Activated naive CD8-positive, alpha-beta T cell treated with anti-CD3 and anti-CD28 coated beads for 36 hours (primary cell): Measurements from ENCODE around the gene IGFL3. TPM values are rescaled to one million over a fixed set of nuclear protein-coding genes. Genes with fewer than 3 reads are reported as not detected.
A peak's percentile ranks its signal among the peaks of the same experiment; 100 is the strongest.
"Not testable (repeated sequence)": the region's sequence is repeated elsewhere in the genome, so short reads cannot be mapped to it uniquely, and the experiment has no call there.

Experiments
- DNase-seq: peaks from one replicate; pipeline ENCODE4 v3.0.0; 2021
- H3K27ac Mint-ChIP-seq: one replicate; pipeline ENCODE4 v1.8.0; 2022; ENCODE audit warnings: mild to moderate bottlenecking, moderate library complexity, mixed read lengths
- H3K27me3 Mint-ChIP-seq: one replicate; pipeline ENCODE4 v1.8.0; 2022; ENCODE audit warnings: mild to moderate bottlenecking, mixed read lengths
- H3K36me3 Mint-ChIP-seq: one replicate; pipeline ENCODE4 v1.8.0; 2021; ENCODE audit warnings: mild to moderate bottlenecking, mixed read lengths
- H3K4me1 Mint-ChIP-seq: one replicate; pipeline ENCODE4 v1.8.0; 2021; ENCODE audit warnings: mixed read lengths
- H3K4me3 Mint-ChIP-seq: one replicate; pipeline ENCODE4 v1.8.0; 2022; ENCODE audit warnings: mild to moderate bottlenecking, moderate library complexity, mixed read lengths
- H3K9me3 Mint-ChIP-seq: one replicate; pipeline ENCODE4 v1.8.0; 2022; ENCODE audit warnings: mixed read lengths
- total RNA-seq, 2 experiments: library from RNA; stranded (reverse); gene quantifications; one replicate each; pipeline ENCODE4 v1.2.3, GENCODE V29; 2021

Gene IGFL3
- total RNA-seq, 2 experiments from 2014 or later, result not detected

DNA sequence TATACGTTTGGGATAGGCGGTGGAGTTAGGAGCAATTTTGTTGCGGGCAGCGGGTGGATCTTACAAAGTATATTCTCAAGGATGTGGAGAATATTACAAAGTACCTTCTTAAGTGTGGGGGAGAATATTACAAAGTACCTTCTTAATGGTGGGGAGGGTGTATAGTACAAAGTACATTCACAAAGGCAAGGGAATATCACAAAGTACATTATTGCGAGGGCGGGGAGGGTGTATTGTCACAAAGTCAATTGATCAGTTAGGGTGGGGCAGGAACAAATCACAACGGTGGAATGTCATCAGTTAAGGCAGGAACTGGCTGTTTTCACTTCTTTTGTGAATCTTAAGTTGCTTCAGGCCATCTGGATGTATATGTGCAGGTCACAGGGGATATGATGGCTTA is 22.2 kb downstream of the IGFL3 start:
- H3K36me3 Mint-ChIP-seq, H3K27ac Mint-ChIP-seq, H3K4me3 Mint-ChIP-seq, DNase-seq, H3K4me1 Mint-ChIP-seq: not testable (repeated sequence)
- Mint-ChIP-seq H3K9me3 (peaks cover 13% of the 10 kb centered on the region), H3K27me3 (peaks cover 35% of the 10 kb centered on the region)

GRCh38 chr19:46101293-46101692 is 23.2 kb downstream of the IGFL3 start:
- no peak overlapping the region for H3K27ac Mint-ChIP-seq
- DNase-seq, result no peak
- H3K36me3 Mint-ChIP-seq, result no peaks in the 10 kb centered on the region
- peaks cover 45% of the 10 kb centered on the region for H3K27me3 Mint-ChIP-seq
- no peak overlapping the region for H3K4me3 Mint-ChIP-seq
- peaks cover 16% of the 10 kb centered on the region for H3K9me3 Mint-ChIP-seq
- no peaks in the 10 kb centered on the region for H3K4me1 Mint-ChIP-seq

DNA sequence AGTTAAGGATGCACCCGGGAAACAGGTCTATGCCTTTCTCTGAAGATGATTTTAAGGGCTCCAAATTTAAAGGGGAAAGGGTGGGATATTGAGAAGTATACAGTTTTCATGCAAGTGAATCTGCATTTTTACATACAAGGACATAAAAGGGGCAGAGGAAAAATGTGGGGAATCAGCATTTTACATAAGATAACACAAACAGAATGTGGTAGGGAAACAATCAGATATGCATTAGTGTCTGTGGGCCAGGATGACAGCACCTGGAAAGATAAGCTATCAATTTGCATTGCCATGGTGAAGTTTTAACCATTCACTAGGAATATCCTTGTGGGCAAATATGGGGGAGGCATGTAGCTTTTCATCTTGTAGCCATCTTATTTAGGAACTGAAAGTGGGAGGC is 24.1 kb downstream of the IGFL3 start:
- no peak for DNase-seq
- Mint-ChIP-seq H3K27me3 (peaks cover 51% of the 10 kb centered on the region), H3K4me3 (no peak overlapping the region), H3K27ac (no peak overlapping the region), H3K9me3 (peaks cover 17% of the 10 kb centered on the region), H3K36me3 (no peaks in the 10 kb centered on the region), H3K4me1 (no peaks in the 10 kb centered on the region)

GRCh38 chr19:46090444-46090843 is 34.0 kb downstream of the IGFL3 start:
- DNase-seq, result no peak
- Mint-ChIP-seq H3K9me3 (peaks cover 28% of the 10 kb centered on the region), H3K36me3 (no peaks in the 10 kb centered on the region), H3K27ac (no peak overlapping the region), H3K4me1 (no peaks in the 10 kb centered on the region), H3K4me3 (no peak overlapping the region), H3K27me3 (peaks cover 45% of the 10 kb centered on the region)

GRCh38 chr19:46089432-46089831 is 35.1 kb downstream of the IGFL3 start:
- Mint-ChIP-seq H3K27me3 (peaks cover 51% of the 10 kb centered on the region), H3K4me3 (no peak overlapping the region), H3K36me3 (no peaks in the 10 kb centered on the region), H3K4me1 (no peaks in the 10 kb centered on the region), H3K27ac (no peak overlapping the region), H3K9me3 (peaks cover 34% of the 10 kb centered on the region)
- no peak for DNase-seq

DNA sequence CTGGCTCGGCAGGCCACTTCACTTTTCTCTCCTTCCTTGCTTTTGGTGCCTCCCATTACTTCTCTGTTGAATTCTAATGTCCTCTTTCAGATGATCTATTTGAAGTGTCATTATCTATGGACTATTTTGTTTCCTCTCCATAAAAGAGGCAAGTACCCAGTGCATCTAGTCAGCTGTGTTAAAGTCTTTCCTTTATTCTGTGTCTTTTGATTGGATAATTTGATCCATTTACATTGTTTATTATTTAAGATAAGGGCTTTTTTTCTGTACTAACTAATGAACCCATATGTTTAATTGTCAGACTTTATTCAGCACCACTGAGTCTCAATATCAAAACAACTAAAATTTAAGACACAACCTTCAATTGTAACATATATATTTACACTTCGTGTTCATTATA is 36.4 kb downstream of the IGFL3 start:
- no peaks in the 10 kb centered on the region for H3K4me1 Mint-ChIP-seq
- H3K27me3 Mint-ChIP-seq, result peaks cover 54% of the 10 kb centered on the region
- H3K36me3 Mint-ChIP-seq, result no peaks in the 10 kb centered on the region
- H3K27ac Mint-ChIP-seq, result no peak overlapping the region
- DNase-seq, result no peak
- H3K9me3 Mint-ChIP-seq, result peaks cover 37% of the 10 kb centered on the region
- H3K4me3 Mint-ChIP-seq, result no peak overlapping the region

DNA sequence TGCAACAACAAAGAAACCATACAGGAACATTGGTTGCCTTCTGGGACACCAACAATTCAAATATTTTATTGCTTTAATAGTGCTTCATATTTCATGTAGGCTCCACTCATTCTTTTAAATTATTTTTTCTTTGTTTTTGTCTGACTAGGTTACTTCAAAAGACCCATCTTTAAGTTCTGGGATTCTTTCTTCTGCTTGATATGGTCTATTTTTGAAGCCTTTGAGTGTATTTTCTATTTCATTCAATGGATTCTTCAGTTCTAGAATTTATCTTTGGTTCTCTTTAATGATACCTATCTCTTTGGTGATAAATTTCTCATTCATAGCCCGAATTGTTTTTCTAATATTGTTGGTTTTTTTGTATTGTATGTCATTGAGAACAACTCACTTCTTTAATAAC is 38.6 kb downstream of the IGFL3 start:
- no peak for DNase-seq
- H3K27me3 Mint-ChIP-seq, result peaks cover 71% of the 10 kb centered on the region
- H3K4me1 Mint-ChIP-seq, result no peaks in the 10 kb centered on the region
- H3K4me3 Mint-ChIP-seq, result no peak overlapping the region
- H3K36me3 Mint-ChIP-seq, result no peaks in the 10 kb centered on the region
- H3K9me3 Mint-ChIP-seq, result peaks cover 37% of the 10 kb centered on the region
- H3K27ac Mint-ChIP-seq, result no peak overlapping the region

- Mint-ChIP-seq H3K36me3 (no peaks in the 10 kb centered on the region), H3K4me1 (no peaks in the 10 kb centered on the region), H3K27me3 (peaks cover 80% of the 10 kb centered on the region), H3K4me3 (no peak overlapping the region), H3K9me3 (peaks cover 22% of the 10 kb centered on the region), H3K27ac (no peak overlapping the region)
- no peak for DNase-seq
Observed at GRCh38 chr19:46082728-46083050, 41.8 kb downstream of the IGFL3 start.

DNA sequence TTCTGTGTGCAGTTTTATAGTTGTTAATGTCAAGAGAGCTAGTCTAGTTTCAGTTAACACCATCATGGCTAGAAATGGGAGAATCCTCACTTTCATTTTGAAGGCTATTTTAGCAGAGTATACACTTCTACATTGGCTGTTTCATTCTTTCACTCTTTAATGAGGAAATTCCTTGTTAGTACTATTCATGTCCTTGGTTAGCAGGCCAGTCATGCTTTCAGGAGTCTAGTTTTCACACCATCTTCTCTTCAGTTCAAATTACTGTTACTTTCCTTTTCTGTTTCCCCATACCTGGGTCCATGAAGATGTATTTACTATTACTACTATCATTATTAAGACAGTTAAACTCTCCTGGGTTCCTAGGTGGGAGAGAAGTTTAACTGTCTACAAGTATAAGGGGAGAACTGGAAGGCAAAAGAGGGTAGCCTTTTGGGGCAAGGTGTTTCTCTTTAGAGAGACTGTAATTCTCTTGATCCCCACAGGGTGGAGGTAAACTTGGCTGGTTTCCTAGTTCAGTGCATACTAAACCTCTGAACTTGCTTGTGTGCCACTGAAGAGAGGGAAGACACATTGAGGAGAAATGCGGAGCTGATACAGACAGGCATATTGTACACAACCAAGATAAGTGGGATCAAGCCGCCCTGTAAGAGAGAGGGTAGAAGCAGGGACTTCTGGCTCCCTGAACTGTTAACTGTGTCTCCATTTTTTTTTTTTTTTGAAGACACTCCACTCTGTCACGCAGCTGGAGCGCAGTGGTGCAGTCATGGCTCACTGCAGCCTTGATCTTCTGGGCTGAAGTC is 42.4 kb downstream of the IGFL3 start:
- no peaks in the 10 kb centered on the region for H3K36me3 Mint-ChIP-seq
- H3K27ac Mint-ChIP-seq, result no peak overlapping the region
- H3K4me3 Mint-ChIP-seq, result no peak overlapping the region
- peaks cover 86% of the 10 kb centered on the region for H3K27me3 Mint-ChIP-seq
- no peak for DNase-seq
- peaks cover 23% of the 10 kb centered on the region for H3K9me3 Mint-ChIP-seq
- H3K4me1 Mint-ChIP-seq, result peaks cover 2% of the 10 kb centered on the region

DNA sequence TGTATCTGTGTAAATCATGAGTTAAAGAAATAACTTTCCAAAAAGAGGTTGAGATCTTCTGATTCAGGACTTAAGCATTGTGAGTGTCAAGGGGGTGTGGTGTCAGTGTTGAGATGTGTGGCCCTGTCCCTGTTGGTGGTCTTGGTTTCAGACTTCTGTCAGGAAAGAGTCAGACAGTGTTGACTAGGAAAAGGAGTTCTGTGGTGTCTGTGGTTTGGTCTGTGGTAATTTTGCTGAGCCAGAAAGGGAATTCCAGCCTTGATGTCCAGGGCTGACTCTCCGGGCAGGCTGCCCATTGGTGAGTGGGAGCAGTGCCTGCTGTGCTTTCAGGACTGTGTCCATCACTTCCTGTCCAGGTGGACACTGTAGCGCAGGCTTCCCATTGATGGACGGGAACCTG is 43.9 kb downstream of the IGFL3 start:
- Mint-ChIP-seq H3K9me3 (peaks cover 14% of the 10 kb centered on the region), H3K27me3 (peaks cover 95% of the 10 kb centered on the region), H3K4me3 (no peak overlapping the region), H3K4me1 (peaks cover 6% of the 10 kb centered on the region), H3K27ac (no peak overlapping the region), H3K36me3 (no peaks in the 10 kb centered on the region)
- DNase-seq, result no peak

DNA sequence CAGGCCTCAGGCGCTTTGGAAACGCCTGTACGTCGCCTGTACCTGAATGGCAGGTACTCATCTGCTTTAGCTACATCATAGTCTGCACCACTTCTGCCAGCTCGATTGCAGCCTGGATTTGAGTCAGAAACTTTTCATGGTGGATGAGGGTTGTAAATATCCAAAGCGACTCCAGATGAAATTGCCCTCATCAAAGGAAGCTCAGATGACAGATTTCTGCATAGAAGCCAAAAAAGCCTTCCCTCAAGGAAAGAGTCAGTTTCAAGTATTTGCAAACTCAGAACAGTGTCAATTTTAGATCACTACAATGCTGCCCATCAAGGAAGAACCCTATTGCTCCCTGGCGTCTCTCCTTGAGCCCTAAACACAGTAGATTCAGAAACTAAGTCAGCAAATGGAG is 44.9 kb downstream of the IGFL3 start:
- H3K27me3 Mint-ChIP-seq, result peaks cover 94% of the 10 kb centered on the region
- H3K9me3 Mint-ChIP-seq, result peaks cover 6% of the 10 kb centered on the region
- no peak overlapping the region for H3K4me3 Mint-ChIP-seq
- H3K27ac Mint-ChIP-seq, result no peak overlapping the region
- peaks cover 6% of the 10 kb centered on the region for H3K4me1 Mint-ChIP-seq
- H3K36me3 Mint-ChIP-seq, result no peaks in the 10 kb centered on the region
- no peak for DNase-seq

DNA sequence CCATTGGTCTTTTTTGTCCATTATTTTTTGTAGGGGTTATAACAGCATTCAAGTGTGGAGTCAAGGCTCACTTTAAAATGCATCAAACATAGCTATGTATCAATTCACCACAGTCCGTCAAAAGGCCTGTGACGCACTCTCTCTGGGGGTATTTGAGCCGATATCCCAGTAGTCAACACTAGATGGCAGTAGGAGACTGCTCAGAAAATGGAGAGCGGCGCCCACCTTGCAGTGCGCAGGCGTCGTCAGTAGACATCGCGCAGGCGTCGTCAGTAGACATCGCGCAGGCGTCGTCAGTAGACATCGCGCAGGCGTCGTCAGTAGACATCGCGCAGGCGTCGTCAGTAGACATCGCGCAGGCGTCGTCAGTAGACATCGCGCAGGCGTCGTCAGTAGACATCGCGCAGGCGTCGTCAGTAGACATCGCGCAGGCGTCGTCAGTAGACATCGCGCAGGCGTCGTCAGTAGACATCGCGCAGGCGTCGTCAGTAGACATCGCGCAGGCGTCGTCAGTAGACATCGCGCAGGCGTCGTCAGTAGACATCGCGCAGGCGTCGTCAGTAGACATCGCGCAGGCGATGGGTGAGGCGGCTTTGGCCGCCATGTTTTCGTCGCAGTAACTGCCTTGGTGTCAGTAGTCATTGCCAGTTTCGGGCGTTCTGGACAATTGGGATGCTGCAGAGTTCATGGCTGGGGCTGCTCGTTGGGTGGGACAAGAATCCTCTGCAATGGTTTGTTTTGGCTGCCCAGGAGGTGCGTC is 45.7 kb downstream of the IGFL3 start:
- peaks cover 92% of the 10 kb centered on the region for H3K27me3 Mint-ChIP-seq
- not testable (repeated sequence) for H3K27ac Mint-ChIP-seq, H3K4me3 Mint-ChIP-seq, H3K9me3 Mint-ChIP-seq, H3K4me1 Mint-ChIP-seq, H3K36me3 Mint-ChIP-seq
- DNase-seq, result peak; percentile 41

DNA sequence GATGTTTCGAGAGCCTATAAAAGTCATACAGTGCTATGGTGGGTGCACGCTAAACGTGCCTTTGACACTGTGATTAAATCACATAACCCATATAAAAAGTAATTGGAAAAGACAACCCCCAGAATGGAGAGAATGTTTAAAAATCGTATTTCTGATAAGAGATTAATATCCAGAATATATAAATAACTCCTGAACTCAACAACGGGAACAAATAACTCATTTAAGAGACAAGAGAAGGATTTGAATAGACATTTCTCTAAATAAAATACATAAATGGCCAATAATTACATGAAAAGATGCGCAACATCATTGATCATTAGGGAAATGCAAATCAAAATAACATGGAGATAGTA is 46.7 kb downstream of the IGFL3 start:
- peaks cover 88% of the 10 kb centered on the region for H3K27me3 Mint-ChIP-seq
- no peak overlapping the region for H3K27ac Mint-ChIP-seq
- no peak for DNase-seq
- peaks cover 6% of the 10 kb centered on the region for H3K4me1 Mint-ChIP-seq
- H3K36me3 Mint-ChIP-seq, result no peaks in the 10 kb centered on the region
- peaks cover 3% of the 10 kb centered on the region for H3K9me3 Mint-ChIP-seq
- H3K4me3 Mint-ChIP-seq, result no peak overlapping the region

DNA sequence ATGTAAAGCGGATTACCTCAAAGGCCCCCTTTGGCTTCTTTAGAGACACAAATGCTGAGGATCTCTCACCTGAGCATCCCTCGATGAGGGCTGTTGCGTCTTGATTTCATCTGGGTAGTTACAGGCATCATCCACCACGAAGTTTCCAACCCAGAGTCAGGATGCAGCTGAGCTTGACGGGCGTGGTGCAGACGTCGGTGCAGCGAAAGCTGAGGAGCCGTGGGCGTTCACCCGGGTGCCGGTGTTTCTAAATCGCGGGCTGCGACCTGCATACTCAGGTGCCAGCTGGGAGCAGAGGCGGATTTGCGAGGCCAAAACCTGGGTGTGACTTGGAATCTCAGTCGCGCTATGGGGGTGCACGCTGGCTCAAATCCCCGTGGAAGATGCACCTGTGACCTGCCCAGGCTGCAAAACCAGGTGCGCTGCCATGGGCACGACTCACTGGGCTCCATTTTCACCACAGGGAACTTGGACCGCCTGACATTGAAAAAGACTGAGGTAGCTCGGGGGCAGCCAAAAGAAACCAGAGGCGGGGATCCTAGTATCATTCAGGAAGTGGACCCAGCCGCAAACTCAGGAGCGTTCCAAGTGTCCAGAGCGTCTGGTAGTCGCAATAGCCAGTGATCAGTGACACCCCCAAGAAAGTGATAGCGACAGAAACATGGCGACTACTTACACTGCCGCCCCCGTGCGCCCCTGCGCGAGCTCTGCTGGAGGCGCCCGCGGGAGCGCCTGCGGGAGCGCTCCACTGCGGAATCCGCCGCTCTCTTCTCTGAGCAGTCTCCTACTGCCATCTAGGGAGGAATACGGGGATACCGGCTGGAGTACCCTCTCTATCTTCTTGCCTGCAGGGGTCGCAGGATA is 47.3 kb downstream of the IGFL3 start:
- DNase-seq, result peak; percentile 54
- H3K4me1 Mint-ChIP-seq, result peaks cover 6% of the 10 kb centered on the region
- no peaks in the 10 kb centered on the region for H3K36me3 Mint-ChIP-seq
- H3K9me3 Mint-ChIP-seq, result peaks cover 3% of the 10 kb centered on the region
- no peak overlapping the region for H3K27ac Mint-ChIP-seq
- no peak overlapping the region for H3K4me3 Mint-ChIP-seq
- peaks cover 88% of the 10 kb centered on the region for H3K27me3 Mint-ChIP-seq
